ENCODE results near the gene MAEA. TPM values are rescaled to one million over a fixed set of nuclear protein-coding genes. Genes with fewer than 3 reads are reported as not detected.

MAEA gene
- total RNA-seq, 1 donor = 70.6 TPM

DNA sequence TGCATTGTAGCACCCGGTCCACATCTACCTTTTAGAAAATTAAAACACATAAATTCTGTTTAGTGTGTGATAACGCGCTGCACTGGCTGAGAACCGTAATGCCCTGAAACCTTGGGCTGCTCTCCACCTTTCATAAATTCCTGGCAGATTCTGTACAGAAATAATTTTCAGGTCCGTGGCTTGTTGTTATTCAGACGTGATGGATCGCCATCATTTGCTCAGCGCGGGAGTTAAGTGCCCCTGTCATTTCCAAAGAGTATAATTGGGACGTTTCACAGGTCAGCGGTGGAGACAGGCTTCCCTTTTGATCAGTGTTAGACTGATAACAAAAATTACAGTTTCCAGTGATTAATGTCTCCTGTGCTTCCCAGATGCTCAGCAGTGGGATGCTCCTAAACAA is 73.8 kb downstream of the MAEA start:
- no peak for DNase-seq (ENCODE audit: insufficient read length, low spot score, missing footprints)
- peaks cover 8% of the 10 kb centered on the region for H3K36me3 ChIP-seq (ENCODE audit: insufficient read depth, low read length)
- H3K9me3 ChIP-seq (ENCODE audit: low read depth, low read length) = no peaks in the 10 kb centered on the region
- no peak overlapping the region for H3K4me2 ChIP-seq (ENCODE audit: insufficient read depth, low read length)
- no peak overlapping the region for H3K27ac ChIP-seq (ENCODE audit: low read depth, low read length)
- H3K4me3 ChIP-seq (ENCODE audit: insufficient read depth, low read length) = no peak overlapping the region
- TF ChIP-seq, protein P1, sequence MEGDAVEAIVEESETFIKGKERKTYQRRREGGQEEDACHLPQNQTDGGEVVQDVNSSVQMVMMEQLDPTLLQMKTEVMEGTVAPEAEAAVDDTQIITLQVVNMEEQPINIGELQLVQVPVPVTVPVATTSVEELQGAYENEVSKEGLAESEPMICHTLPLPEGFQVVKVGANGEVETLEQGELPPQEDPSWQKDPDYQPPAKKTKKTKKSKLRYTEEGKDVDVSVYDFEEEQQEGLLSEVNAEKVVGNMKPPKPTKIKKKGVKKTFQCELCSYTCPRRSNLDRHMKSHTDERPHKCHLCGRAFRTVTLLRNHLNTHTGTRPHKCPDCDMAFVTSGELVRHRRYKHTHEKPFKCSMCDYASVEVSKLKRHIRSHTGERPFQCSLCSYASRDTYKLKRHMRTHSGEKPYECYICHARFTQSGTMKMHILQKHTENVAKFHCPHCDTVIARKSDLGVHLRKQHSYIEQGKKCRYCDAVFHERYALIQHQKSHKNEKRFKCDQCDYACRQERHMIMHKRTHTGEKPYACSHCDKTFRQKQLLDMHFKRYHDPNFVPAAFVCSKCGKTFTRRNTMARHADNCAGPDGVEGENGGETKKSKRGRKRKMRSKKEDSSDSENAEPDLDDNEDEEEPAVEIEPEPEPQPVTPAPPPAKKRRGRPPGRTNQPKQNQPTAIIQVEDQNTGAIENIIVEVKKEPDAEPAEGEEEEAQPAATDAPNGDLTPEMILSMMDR (IDR thresholded peaks at IDR 0.05; ENCODE audit: extremely low read depth, low read depth, low read length) = no peak
- no peaks in the 10 kb centered on the region for H3K27me3 ChIP-seq (ENCODE audit: insufficient read depth, low read length)
- no peak overlapping the region for H2AFZ ChIP-seq (ENCODE audit: low read length)
- H4K20me1 ChIP-seq (ENCODE audit: insufficient read depth, low read length) = no peaks in the 10 kb centered on the region
- H3K4me1 ChIP-seq (ENCODE audit: insufficient read depth, low read length) = no peaks in the 10 kb centered on the region
- H3K79me2 ChIP-seq (ENCODE audit: insufficient read depth, low read length) = no peaks in the 10 kb centered on the region

DNA sequence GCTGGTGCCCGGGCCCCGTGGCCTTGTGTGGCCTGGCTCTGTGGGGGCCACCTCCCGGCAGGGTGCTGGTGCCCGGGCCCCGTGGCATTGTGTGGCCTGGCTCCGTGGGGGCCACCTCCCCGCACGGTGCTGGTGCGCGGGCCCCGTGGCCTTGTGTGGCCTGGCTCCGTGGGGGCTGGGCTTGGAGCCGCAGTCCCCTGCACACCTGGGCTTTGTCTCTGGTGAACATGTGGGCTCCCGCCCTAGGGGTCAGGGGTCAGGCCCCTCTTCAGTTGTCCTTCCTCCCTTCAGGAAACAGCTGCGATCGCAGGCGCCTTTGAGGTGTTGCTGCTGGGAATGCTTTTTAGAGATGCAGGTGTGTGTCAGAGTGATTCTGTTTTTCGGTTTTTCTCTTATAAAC is 74.5 kb downstream of the MAEA start:
- H3K27ac ChIP-seq (ENCODE audit: low read depth, low read length) = no peak overlapping the region
- no peak overlapping the region for H3K4me2 ChIP-seq (ENCODE audit: insufficient read depth, low read length)
- no peaks in the 10 kb centered on the region for H3K79me2 ChIP-seq (ENCODE audit: insufficient read depth, low read length)
- H3K36me3 ChIP-seq (ENCODE audit: insufficient read depth, low read length) = peaks cover 2% of the 10 kb centered on the region
- H3K4me3 ChIP-seq (ENCODE audit: insufficient read depth, low read length) = no peak overlapping the region
- no peaks in the 10 kb centered on the region for H4K20me1 ChIP-seq (ENCODE audit: insufficient read depth, low read length)
- no peak for DNase-seq (ENCODE audit: insufficient read length, low spot score, missing footprints)
- no peaks in the 10 kb centered on the region for H3K4me1 ChIP-seq (ENCODE audit: insufficient read depth, low read length)
- no peaks in the 10 kb centered on the region for H3K9me3 ChIP-seq (ENCODE audit: low read depth, low read length)
- H3K27me3 ChIP-seq (ENCODE audit: insufficient read depth, low read length) = no peaks in the 10 kb centered on the region
- no peak overlapping the region for H2AFZ ChIP-seq (ENCODE audit: low read length)
- TF ChIP-seq, protein P1 (IDR thresholded peaks at IDR 0.05; ENCODE audit: extremely low read depth, low read depth, low read length) = no peak

DNA sequence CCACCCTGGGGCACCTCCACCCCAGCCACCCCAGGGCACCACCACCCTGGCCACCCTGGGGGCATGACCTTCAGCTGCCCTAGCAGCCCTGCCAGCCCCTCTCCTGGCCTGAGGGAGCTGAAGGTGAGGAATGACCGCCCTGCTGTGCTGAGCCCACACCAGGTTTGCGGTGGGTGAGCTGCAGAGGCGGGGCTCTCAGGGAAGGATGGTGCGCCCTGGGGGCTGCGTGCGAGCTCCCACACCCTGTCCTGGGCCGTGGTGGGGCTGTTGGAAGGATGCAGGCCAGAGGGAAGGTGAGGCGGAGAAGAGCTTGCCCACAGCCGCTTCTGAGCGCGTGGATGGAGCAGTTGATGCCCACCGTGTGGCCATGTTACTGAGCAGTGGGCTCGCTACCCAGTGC is 75.1 kb downstream of the MAEA start:
- Histone ChIP-seq H3K27me3 (ENCODE audit: insufficient read depth, low read length) (no peaks in the 10 kb centered on the region), H3K9me3 (ENCODE audit: low read depth, low read length) (no peaks in the 10 kb centered on the region), H3K79me2 (ENCODE audit: insufficient read depth, low read length) (no peaks in the 10 kb centered on the region), H3K36me3 (ENCODE audit: insufficient read depth, low read length) (no peaks in the 10 kb centered on the region), H3K4me2 (ENCODE audit: insufficient read depth, low read length) (no peak overlapping the region), H3K4me1 (ENCODE audit: insufficient read depth, low read length) (no peaks in the 10 kb centered on the region), H2AFZ (ENCODE audit: low read length) (no peak overlapping the region), H3K4me3 (ENCODE audit: insufficient read depth, low read length) (no peak overlapping the region), H3K27ac (ENCODE audit: low read depth, low read length) (no peak overlapping the region), H4K20me1 (ENCODE audit: insufficient read depth, low read length) (no peaks in the 10 kb centered on the region)
- DNase-seq (ENCODE audit: insufficient read length, low spot score, missing footprints) = no peak
- TF ChIP-seq, protein P1 (IDR thresholded peaks at IDR 0.05; ENCODE audit: extremely low read depth, low read depth, low read length) = no peak

DNA sequence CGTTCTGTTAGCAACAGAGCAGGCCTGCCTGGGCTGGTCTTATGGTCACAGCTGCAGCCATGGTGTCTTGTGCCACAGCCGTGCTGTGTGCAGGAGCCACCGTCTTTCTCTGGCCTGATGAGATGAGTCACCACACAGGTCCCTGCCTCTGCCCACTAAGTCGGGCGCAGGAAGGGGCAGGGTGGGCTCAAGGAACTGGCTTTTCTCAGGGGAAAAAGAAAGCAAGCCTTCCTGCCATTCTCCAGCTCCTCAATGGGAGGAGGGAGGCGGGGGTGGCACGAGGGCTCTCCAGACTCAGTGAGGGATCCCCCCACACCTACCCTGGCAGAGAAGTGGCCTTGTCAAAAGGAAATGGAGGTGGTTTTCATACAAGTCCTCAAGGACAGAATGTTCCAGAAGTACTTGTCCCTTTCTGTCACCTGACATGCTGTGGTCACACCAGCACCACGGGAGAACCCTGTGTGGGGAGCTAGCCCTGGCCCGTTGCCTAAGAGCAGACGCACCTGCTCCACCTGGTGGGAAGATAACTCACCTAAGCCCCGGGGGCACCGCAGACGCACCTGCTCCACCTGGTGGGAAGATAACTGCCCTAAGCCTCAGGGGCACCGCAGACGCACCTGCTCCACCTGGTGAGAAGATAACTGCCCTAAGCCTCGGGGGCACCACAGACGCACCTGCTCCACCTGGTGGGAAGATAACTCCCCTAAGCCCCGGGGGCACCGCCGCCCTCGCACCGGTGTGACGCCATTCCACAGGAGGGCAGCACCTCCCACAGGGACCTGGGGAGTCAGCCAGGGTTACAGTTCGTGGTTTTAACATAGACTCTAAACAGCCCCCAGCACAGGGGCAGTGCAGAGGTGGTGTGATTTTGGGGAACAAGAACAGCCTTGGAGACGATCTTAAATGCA is 75.8 kb downstream of the MAEA start:
- no peaks in the 10 kb centered on the region for H3K9me3 ChIP-seq (ENCODE audit: low read depth, low read length)
- H3K36me3 ChIP-seq (ENCODE audit: insufficient read depth, low read length) = no peaks in the 10 kb centered on the region
- H3K79me2 ChIP-seq (ENCODE audit: insufficient read depth, low read length) = no peaks in the 10 kb centered on the region
- no peaks in the 10 kb centered on the region for H4K20me1 ChIP-seq (ENCODE audit: insufficient read depth, low read length)
- TF ChIP-seq, protein P1 (IDR thresholded peaks at IDR 0.05; ENCODE audit: extremely low read depth, low read depth, low read length) = no peak
- H3K4me3 ChIP-seq (ENCODE audit: insufficient read depth, low read length) = no peak overlapping the region
- no peak overlapping the region for H2AFZ ChIP-seq (ENCODE audit: low read length)
- H3K4me2 ChIP-seq (ENCODE audit: insufficient read depth, low read length) = no peak overlapping the region
- no peaks in the 10 kb centered on the region for H3K27me3 ChIP-seq (ENCODE audit: insufficient read depth, low read length)
- H3K4me1 ChIP-seq (ENCODE audit: insufficient read depth, low read length) = no peaks in the 10 kb centered on the region
- peak; percentile 89 for DNase-seq (ENCODE audit: insufficient read length, low spot score, missing footprints)
- H3K27ac ChIP-seq (ENCODE audit: low read depth, low read length) = no peak overlapping the region
